A204.1 (cell line): Measurements from ENCODE around the gene OXCT2.
"Not testable (repeated sequence)": the region's sequence is repeated elsewhere in the genome, so short reads cannot be mapped to it uniquely, and the experiment has no call there.

ENCODE experiments used
- FAIRE-seq: peaks from 2 replicates; lab custom pipeline; 2012; peaks lifted over from hg19 to GRCh38; lab: Jason Lieb, UNC

OXCT2 gene

DNA sequence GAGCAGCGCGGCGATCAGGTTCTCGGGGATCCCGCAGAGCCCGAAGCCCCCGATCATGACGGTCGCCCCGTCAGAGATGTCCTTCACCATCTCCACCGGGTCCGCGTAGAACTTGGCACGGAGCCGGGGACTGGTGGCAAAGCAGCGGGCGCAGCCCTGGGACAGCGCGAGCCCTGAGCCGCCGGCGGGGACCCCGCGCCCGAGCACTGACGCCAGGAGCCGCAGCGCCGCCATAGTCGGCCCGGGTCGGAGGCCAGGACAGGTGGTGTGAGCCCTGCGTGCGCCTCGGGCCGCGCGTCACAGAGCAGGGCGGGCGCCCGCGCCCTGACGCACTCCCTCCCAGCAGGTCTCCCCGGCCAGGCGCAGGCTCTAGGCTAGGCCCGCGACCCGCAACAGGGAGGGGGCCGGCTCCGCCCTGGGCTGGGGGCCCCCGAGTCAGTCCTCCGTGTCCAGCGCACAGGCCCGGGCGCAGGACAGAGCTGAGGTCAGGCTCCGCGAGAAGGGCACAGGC, at the start of gene OXCT2:
OXCT2 (minus strand) TSS at position 327 of the 511 bp plus-strand sequence; CDS start at position 234, 93 bp downstream.
- FAIRE-seq: not testable (repeated sequence)

- FAIRE-seq: no peak
Measured at GRCh38 chr1:39819091-39819812, 48.1 kb upstream of the OXCT2 start.

GRCh38 chr1:39818482-39818881, 47.3 kb upstream of the OXCT2 start:
- no peak for FAIRE-seq

DNA sequence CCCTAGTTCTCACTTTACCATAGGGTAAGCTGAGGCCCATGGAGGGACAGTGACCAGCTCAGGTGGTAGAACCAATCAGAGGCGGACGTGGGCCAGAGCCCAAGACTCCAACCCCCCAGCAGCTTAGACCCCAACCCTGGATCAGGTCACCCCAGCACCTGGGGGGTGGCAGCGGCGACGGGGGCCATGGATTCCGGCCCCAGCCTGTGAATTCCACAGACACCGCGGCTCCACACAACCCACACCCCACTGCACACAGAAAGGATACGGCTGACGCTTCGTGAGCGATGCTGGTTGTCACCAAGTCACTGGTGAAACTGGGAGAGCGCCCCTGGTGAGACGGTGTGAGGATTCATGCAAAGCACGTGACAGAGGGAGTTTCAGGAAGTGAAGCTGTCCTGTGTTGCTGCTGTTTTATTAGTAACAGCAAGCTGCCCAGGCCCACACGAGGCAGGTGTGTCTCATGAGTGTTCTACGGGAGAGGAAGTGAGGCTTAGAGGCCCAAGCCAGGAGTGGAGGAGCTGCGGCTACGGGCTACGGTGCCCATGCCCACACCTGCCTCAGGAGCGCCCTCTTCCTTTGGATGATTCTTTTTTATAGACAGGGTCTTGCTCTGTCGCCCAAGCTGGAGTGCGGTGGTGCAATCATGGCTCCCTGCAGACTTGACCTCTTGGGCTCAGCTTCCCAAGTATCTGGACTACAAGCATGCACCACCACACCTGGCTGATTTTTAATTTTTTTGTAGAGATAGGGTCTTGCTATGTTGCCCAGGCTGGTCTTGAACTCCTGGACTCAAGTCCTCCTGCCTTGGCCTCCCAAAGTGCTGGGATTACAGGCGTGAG, 46.2 kb upstream of the OXCT2 start:
- FAIRE-seq: not testable (repeated sequence)

GRCh38 chr1:39816415-39817090, 45.4 kb upstream of the OXCT2 start:
- peak; percentile 87 for FAIRE-seq

GRCh38 chr1:39812913-39813312, 41.8 kb upstream of the OXCT2 start:
- no peak for FAIRE-seq

DNA sequence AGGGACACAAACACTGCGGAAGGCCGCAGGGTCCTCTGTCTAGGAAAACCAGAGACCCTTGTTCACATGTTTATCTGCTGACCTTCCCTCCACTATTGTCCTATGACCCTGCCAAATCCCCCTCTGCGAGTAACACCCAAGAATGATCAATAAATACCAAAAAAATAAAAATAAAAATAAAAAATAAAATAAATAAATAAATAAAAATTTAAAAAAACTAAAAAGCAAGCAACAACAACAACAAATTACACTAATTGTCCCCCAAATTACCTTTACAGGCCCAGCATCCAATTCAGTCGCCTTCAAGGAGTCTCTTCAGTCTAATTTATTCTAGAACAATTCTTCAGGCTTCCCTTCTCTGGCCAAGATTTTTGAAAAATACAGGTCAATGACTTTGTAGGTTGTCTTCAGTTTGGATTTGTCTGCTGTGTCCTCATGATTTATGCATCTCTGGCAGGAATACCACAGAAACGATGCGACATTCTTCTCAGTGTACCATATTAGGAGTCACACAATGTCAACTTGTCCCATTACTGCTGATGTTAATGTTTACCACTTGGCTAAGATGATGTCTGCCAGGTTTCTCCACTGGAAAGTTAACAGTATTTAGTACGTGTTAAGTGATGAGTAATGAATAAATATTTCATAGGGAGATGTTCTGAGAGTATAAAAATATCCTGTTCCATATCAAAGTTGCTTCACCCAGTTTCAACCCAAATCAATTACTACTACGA, 37.8 kb upstream of the OXCT2 start:
- FAIRE-seq: no peak

- no peak for FAIRE-seq
Measured at GRCh38 chr1:39805385-39805784, 34.2 kb upstream of the OXCT2 start.

- FAIRE-seq: no peak
Measured at GRCh38 chr1:39802496-39803260, 31.5 kb upstream of the OXCT2 start.

DNA sequence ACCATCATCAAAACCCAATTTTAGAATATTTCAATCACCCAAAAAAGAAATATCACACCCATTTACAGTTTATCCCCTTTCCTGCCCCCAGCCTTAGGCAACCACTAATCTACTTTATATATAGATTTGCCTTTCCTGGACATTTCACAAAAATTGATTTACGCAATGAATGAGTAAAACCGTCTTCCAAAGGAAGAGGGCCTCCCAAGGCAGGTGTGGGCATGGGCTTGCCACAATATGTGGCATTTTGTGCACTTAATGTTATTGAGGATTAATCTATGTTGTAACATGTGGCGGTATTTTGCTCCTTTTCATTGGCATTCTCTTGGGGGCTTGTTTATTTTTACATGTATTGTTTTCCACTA, 29.3 kb upstream of the OXCT2 start:
- FAIRE-seq: no peak

GRCh38 chr1:39799770-39800470, 28.8 kb upstream of the OXCT2 start:
- FAIRE-seq: no peak

- FAIRE-seq: not testable (repeated sequence)
Measured at GRCh38 chr1:39798859-39799769, 28.0 kb upstream of the OXCT2 start.

GRCh38 chr1:39795651-39796050, 24.5 kb upstream of the OXCT2 start:
- no peak for FAIRE-seq

GRCh38 chr1:39791838-39792237, 20.7 kb upstream of the OXCT2 start:
- no peak for FAIRE-seq

- FAIRE-seq: no peak
Measured at GRCh38 chr1:39789571-39790110, 18.5 kb upstream of the OXCT2 start.

GRCh38 chr1:39788758-39789570, 17.8 kb upstream of the OXCT2 start, which contains the start of gene BMP8B:
TSS of gene BMP8B (minus strand) at chr1:39788865. CDS start at chr1:39788485, 380 bp downstream.
- FAIRE-seq: no peak

DNA sequence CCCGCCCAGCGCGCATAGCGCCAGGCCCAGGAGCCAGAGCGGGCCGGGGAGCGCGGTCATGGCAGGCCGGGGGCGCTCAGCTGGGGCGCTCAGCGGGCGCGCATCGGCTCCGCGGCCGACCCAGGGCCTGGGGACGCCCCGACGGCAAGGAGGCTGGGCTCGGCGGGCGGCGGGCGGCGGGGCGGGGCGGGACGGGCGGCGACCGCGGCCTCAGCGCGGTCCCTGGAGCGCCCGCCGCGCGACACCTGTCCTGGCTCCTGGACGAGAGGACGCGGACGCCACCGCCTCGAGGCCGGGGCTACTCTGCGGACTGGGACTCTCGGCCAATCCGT, 17.2 kb upstream of the OXCT2 start:
- FAIRE-seq: no peak

DNA sequence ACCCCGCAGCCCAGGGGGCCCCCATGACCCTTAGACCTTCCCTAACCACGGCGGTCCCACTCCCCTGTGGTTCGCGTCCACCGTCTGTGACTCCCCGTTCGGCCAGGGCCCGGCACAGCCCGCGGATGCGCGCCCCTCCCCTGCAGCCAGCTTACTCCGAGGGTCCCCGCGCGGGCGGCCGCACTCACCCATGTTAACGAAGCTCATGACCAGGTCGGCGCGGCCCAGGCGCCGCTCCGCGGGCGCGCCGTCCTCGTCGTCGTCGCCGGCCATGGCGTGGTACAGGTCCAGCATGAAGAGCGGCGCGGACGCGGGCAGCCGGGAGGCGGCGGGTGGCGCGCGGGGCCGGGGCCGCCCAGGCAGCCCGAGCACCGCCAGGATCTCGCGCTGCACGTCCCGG, 16.8 kb upstream of the OXCT2 start:
- FAIRE-seq: not testable (repeated sequence)
